ENCODE measurements around the gene LINGO1. TPM values are rescaled to one million over a fixed set of nuclear protein-coding genes. Genes with fewer than 3 reads are reported as not detected.

Gene LINGO1
- total and polyA plus RNA-seq, 4 donors = 0.50 to 1.6 (median 0.75) TPM; not detected in 1

DNA sequence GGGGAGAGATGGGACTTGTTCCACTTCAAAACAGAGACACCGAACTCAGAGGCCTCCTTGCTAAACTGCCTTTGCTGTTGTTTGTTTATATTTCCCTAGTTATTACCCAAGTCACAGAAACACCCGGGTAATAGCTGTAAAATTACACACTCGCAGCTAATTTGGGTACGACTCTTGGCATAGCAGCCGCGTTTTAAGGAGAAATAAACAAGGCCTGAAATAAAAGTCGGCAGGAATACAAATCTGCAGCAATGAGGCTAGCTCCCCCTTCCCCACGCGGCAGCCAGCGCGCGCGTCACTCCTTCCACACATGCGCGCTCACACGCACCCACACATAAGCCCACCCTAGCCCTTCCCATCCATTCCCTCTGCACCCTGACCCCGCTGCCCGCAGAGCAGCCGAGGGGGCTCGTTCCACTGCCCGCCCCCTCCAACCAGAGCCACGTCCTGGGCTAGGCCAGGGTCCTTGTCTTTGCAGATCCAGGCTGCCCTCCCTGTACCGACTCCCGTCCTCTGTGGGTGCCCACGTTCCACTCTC lies 67.3 kb downstream of the LINGO1 start (continued):
- TF ChIP-seq, protein P1, sequence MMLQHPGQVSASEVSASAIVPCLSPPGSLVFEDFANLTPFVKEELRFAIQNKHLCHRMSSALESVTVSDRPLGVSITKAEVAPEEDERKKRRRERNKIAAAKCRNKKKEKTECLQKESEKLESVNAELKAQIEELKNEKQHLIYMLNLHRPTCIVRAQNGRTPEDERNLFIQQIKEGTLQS (IDR thresholded peaks at IDR 0.05) = no peak

DNA sequence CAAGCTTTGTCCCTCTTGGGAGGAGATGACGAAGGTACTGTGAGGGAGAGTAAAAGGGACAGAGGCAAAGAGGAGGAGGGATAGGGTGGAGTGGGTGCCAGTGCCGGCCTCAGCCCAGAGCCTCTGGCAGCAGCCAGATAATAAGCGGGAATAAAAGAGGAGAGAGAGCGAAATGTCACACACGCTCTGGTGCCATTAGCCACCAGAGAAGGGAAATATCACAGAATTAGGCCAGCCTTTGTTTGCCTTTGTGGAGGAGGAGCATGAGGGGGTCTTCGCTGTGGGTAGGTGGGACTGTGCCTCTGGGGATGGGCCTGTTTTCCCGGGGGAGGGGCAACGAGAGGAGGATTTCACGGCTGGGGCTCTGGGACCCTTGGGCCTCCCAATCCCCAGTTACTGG lies 67.8 kb downstream of the LINGO1 start:
- Histone ChIP-seq H3K4me3 (ENCODE audit: low read depth in 1 of 3, low read length in 3 of 3) (no peak overlapping the region), H3K36me3 (ENCODE audit: control insufficient read depth in 4 of 4, insufficient read depth in 3 of 4, low read depth in 1 of 4, low read length in 3 of 4) (no peaks in the 10 kb centered on the region), H3K4me1 (ENCODE audit: control insufficient read depth in 4 of 4, insufficient read depth in 4 of 4, low read length in 3 of 4) (peaks cover 2 to 10% (median 9%) of the 10 kb centered on the region in 4 donors), H3K9me3 (ENCODE audit: control insufficient read depth in 4 of 4, low read length in 3 of 4) (no peaks in the 10 kb centered on the region), H3K9ac (ENCODE audit: low read depth in 1 of 2, low read length in 2 of 2) (no peak overlapping the region), H3K27ac (ENCODE audit: low read depth in 1 of 2, low read length in 2 of 2) (no peak overlapping the region), H3K27me3 (ENCODE audit: control insufficient read depth in 4 of 4, insufficient read depth in 4 of 4, low read length in 3 of 4) (no peaks in the 10 kb centered on the region)
- WGBS = 87% methylated on average over 9 of the region's 9 CpGs
- TF ChIP-seq EGR1 (IDR thresholded peaks at IDR 0.05; ENCODE audit: low read depth in 2 of 2) (no peak), GABPA (IDR thresholded peaks at IDR 0.05 in 1 of 2, conservative IDR thresholded peaks at IDR 0.05 in 1 of 2) (no peak), HNF4G (IDR thresholded peaks at IDR 0.05) (no peak), JUND (IDR thresholded peaks at IDR 0.05) (no peak), HNF4A (conservative IDR thresholded peaks at IDR 0.05) (no peak)
- no peak for DNase-seq (ENCODE audit: low spot score)

DNA sequence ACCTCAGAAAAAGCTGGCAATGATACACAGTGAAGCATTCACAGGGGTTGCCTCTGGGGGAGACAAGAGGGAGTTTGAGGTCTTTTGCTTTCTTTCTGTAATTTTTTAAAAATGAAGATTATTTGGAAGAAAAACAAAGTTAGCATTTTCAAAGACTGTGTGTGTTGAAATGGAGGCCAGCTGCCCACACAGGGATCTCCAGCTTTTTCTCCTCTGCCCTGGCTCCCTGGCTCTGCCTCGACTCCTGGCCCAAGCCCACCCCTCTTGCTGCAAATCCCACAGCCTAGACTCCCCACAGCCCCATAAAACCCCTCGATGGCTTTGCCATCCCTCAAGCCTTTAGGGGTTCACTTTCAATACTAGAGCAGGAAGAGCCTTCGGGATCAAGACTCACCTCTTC lies 68.4 kb downstream of the LINGO1 start:
- no peak for TF ChIP-seq SP1 (IDR thresholded peaks at IDR 0.05)
- TF ChIP-seq EGR1 (IDR thresholded peaks at IDR 0.05; ENCODE audit: low read depth in 2 of 2) = no peak
- no peak overlapping the region for H3K9ac ChIP-seq (ENCODE audit: low read depth in 1 of 2, low read length in 2 of 2)

DNA sequence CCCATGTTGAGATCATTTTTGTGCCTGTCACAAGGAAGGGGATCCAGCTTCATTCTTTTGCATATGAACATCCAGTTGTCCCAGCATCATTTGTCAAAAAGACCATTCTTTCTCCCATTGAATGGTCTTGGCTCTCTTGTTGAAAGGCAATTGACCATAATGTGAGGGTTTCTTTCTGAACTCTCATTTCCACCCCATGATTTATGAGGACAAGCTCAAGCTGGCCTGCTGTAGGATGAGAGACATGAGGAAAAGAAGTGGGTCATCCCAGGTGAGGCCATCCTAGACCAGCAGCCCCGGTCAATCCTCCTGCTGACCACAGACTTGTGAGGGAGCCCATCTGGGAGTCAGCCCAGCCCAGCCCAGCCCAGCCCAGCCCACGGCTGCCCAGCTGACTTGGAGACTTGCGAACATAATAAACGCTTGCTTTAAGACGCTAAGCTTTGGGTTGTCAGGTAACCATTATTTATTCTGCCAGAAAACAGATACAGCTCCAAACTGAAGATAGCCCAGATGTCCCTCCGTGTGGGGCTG lies 69.0 kb downstream of the LINGO1 start:
- Histone ChIP-seq H3K9me3 (ENCODE audit: control insufficient read depth in 4 of 4, low read length in 3 of 4) (no peaks in the 10 kb centered on the region), H3K9ac (ENCODE audit: low read depth in 1 of 2, low read length in 2 of 2) (no peak overlapping the region), H3K4me1 (ENCODE audit: control insufficient read depth in 4 of 4, insufficient read depth in 4 of 4, low read length in 3 of 4) (peaks cover 0 to 2% (median 0%) of the 10 kb centered on the region in 4 donors), H3K36me3 (ENCODE audit: control insufficient read depth in 4 of 4, insufficient read depth in 3 of 4, low read depth in 1 of 4, low read length in 3 of 4) (no peaks in the 10 kb centered on the region), H3K27me3 (ENCODE audit: control insufficient read depth in 4 of 4, insufficient read depth in 4 of 4, low read length in 3 of 4) (no peaks in the 10 kb centered on the region), H3K4me3 (ENCODE audit: low read depth in 1 of 3, low read length in 3 of 3) (no peak overlapping the region), H3K27ac (ENCODE audit: low read depth in 1 of 2, low read length in 2 of 2) (no peak overlapping the region)
- TF ChIP-seq SP1 (IDR thresholded peaks at IDR 0.05) (no peak), TAF1 (conservative IDR thresholded peaks at IDR 0.05) (no peak), JUND (IDR thresholded peaks at IDR 0.05) (no peak)
- TF ChIP-seq, protein P2, sequence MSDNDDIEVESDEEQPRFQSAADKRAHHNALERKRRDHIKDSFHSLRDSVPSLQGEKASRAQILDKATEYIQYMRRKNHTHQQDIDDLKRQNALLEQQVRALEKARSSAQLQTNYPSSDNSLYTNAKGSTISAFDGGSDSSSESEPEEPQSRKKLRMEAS (IDR thresholded peaks at IDR 0.05) = no peak
- 81% methylated on average over 6 of the region's 6 CpGs for WGBS
- no peak for DNase-seq (ENCODE audit: low spot score)

More for the DNA sequence above, 68.4 kb downstream of the LINGO1 start:
- peaks cover 2 to 6% (median 5%) of the 10 kb centered on the region in 4 donors for H3K4me1 ChIP-seq (ENCODE audit: control insufficient read depth in 4 of 4, insufficient read depth in 4 of 4, low read length in 3 of 4)
- no peak overlapping the region for H3K27ac ChIP-seq (ENCODE audit: low read depth in 1 of 2, low read length in 2 of 2)
- no peaks in the 10 kb centered on the region for H3K36me3 ChIP-seq (ENCODE audit: control insufficient read depth in 4 of 4, insufficient read depth in 3 of 4, low read depth in 1 of 4, low read length in 3 of 4)
- H3K27me3 ChIP-seq (ENCODE audit: control insufficient read depth in 4 of 4, insufficient read depth in 4 of 4, low read length in 3 of 4) = no peaks in the 10 kb centered on the region
- 85% methylated on average over 3 of the region's 3 CpGs for WGBS
- H3K4me3 ChIP-seq (ENCODE audit: low read depth in 1 of 3, low read length in 3 of 3) = no peak overlapping the region
- DNase-seq (ENCODE audit: low spot score) = no peak
- no peaks in the 10 kb centered on the region for H3K9me3 ChIP-seq (ENCODE audit: control insufficient read depth in 4 of 4, low read length in 3 of 4)

Other genes with a start within 250 kb of the LINGO1 start
- 10 to 100 TPM in 1 of 2 donors, 1 to 10 TPM in 1; 9.6 to 14.9 TPM for gene PEAK1, start 212.8 kb downstream of the LINGO1 start, total RNA-seq
- gene PEAK1, start 212.8 kb downstream of the LINGO1 start, polyA plus RNA-seq = 1 to 10 TPM; 1.8 to 2.0 TPM
- gene HMG20A, start 212.0 kb downstream of the LINGO1 start, total RNA-seq = 10 to 100 TPM; 17.8 to 19.4 TPM
- 1 to 10 TPM; 7.7 to 8.7 TPM for gene HMG20A, start 212.0 kb downstream of the LINGO1 start, polyA plus RNA-seq

Measured in liver (tissue), 9 donors.